Activated CD8-positive, alpha-beta T cell treated with anti-CD3 and anti-CD28 coated beads for 36 hours (primary cell): ENCODE data around the gene CDR2. TPM values are rescaled to one million over a fixed set of nuclear protein-coding genes. Genes with fewer than 3 reads are reported as not detected.

Source experiments
- ATAC-seq: fragments of 200-7000 bp; cut with Tn5 transposase; one replicate; pipeline ENCODE4 v1.10.0; 2021; ENCODE audit warnings: mild to moderate bottlenecking, moderate library complexity
- CTCF ChIA-PET: fragments of 350-600 bp; sonication (Branson Sonifier 250); formaldehyde crosslinking; loops from one replicate; lab custom pipeline; 2021; ENCODE audit warnings: antibody characterized with exemption; lab: Charles Lee
- POLR2A ChIA-PET: fragments of 350-600 bp; sonication (Branson Sonifier 250); formaldehyde crosslinking; loops from one replicate; lab custom pipeline; 2021; ENCODE audit warnings: antibody characterized with exemption; lab: Charles Lee
- DNase-seq: peaks from one replicate; pipeline ENCODE4 v3.0.0-alpha.2; 2020
- H3K27ac Mint-ChIP-seq: one replicate; pipeline ENCODE4 v1.8.0; 2021; ENCODE audit warnings: mild to moderate bottlenecking, mixed read lengths
- H3K27me3 Mint-ChIP-seq: one replicate; pipeline ENCODE4 v1.8.0; 2021; ENCODE audit warnings: mixed read lengths
- H3K36me3 Mint-ChIP-seq: one replicate; pipeline ENCODE4 v1.8.0; 2021; ENCODE audit warnings: low read depth, mixed read lengths
- H3K4me1 Mint-ChIP-seq: one replicate; pipeline ENCODE4 v1.8.0; 2021; ENCODE audit warnings: low read depth, mixed read lengths
- H3K4me3 Mint-ChIP-seq: one replicate; pipeline ENCODE4 v1.8.0; 2021; ENCODE audit warnings: mild to moderate bottlenecking, moderate library complexity, mixed read lengths
- H3K9me3 Mint-ChIP-seq: one replicate; pipeline ENCODE4 v1.8.0; 2021; ENCODE audit warnings: mixed read lengths
- intact Hi-C: fragments of 100-400 bp; cut with micrococcal nuclease; formaldehyde crosslinking; loops from one replicate; pipeline ENCODE4 v1.10.0; 2022
- total RNA-seq, 2 experiments: library from RNA; stranded (reverse); gene quantifications; one replicate each; pipeline ENCODE4 v1.2.3, GENCODE V29; 2021
- TF ChIP-seq, protein P1 (sequence below): fragments of 200-600 bp; IDR thresholded peaks from one replicate; pipeline ENCODE4 v1.8.0; 2022; ENCODE audit warnings: antibody characterized with exemption, mild to moderate bottlenecking

CDR2 gene
- total RNA-seq, 2 experiments from 2014 or later: 34.7 to 37.6 TPM

DNA sequence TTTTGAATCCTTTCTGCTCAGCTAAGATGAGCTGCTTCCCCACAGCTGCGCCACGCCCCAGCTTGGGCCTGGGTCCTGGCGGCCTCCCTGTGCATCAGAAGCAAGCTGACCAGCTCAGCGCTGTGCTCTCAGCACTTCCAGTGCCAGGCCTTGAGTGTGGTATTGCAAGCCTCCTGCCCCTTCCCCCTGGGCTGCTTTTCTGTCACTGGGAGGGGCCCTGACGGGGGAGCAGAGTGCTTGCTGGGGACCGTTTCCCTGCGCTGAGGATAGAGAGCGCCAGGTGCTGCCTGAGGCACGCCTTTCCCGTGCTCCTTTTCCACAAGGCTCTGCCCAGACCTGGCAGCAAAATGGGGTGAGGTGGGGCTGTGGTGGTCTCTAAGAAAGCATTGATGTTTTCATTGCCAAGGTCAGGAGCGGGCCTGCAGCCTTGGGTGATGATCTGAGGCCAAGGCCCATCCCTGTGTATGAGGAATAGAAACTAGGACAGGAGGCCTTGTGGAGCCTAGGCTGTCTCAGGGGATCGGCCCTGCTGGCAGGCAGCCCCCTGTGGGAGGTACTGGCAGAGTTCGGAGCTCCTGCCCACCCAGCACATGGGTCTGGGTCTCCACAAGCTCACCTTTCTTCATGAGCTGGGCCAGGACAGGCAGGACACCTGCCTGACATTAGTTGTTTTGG lies 47.5 kb downstream of the CDR2 start:
- Mint-ChIP-seq H3K27ac (no peak overlapping the region), H3K36me3 (peaks cover 45% of the 10 kb centered on the region), H3K27me3 (no peaks in the 10 kb centered on the region), H3K4me1 (no peaks in the 10 kb centered on the region), H3K4me3 (no peak overlapping the region), H3K9me3 (no peaks in the 10 kb centered on the region)
- intact Hi-C loops: no loop called here
- CTCF ChIA-PET: no interaction called here
- TF ChIP-seq, protein P1, sequence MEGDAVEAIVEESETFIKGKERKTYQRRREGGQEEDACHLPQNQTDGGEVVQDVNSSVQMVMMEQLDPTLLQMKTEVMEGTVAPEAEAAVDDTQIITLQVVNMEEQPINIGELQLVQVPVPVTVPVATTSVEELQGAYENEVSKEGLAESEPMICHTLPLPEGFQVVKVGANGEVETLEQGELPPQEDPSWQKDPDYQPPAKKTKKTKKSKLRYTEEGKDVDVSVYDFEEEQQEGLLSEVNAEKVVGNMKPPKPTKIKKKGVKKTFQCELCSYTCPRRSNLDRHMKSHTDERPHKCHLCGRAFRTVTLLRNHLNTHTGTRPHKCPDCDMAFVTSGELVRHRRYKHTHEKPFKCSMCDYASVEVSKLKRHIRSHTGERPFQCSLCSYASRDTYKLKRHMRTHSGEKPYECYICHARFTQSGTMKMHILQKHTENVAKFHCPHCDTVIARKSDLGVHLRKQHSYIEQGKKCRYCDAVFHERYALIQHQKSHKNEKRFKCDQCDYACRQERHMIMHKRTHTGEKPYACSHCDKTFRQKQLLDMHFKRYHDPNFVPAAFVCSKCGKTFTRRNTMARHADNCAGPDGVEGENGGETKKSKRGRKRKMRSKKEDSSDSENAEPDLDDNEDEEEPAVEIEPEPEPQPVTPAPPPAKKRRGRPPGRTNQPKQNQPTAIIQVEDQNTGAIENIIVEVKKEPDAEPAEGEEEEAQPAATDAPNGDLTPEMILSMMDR: no peak
- no peak for DNase-seq
- no peak for ATAC-seq
- POLR2A ChIA-PET: no interaction called here

DNA sequence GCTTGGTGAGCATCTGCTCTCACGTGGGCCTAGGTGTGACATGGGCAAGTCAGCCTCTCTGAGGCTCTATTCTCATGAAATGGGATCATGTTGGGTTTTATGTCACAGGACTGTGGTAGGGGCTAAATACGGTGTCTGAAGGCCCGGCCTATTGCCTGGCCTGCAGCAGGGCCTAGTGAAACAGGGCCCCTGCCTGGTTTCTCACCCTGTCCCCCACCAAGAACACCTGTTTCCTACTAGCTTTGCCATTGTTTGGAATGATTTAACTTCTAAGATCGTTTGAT lies 48.1 kb downstream of the CDR2 start:
- no peaks in the 10 kb centered on the region for H3K9me3 Mint-ChIP-seq
- ChIA-PET POLR2A (no interaction called here), CTCF (no interaction called here)
- DNase-seq (no peak), ATAC-seq (no peak)
- H3K27ac Mint-ChIP-seq: no peak overlapping the region
- H3K4me3 Mint-ChIP-seq: no peak overlapping the region
- peaks cover 40% of the 10 kb centered on the region for H3K36me3 Mint-ChIP-seq
- intact Hi-C loops: no loop called here
- H3K27me3 Mint-ChIP-seq: no peaks in the 10 kb centered on the region
- no peaks in the 10 kb centered on the region for H3K4me1 Mint-ChIP-seq
- TF ChIP-seq, protein P1: no peak

DNA sequence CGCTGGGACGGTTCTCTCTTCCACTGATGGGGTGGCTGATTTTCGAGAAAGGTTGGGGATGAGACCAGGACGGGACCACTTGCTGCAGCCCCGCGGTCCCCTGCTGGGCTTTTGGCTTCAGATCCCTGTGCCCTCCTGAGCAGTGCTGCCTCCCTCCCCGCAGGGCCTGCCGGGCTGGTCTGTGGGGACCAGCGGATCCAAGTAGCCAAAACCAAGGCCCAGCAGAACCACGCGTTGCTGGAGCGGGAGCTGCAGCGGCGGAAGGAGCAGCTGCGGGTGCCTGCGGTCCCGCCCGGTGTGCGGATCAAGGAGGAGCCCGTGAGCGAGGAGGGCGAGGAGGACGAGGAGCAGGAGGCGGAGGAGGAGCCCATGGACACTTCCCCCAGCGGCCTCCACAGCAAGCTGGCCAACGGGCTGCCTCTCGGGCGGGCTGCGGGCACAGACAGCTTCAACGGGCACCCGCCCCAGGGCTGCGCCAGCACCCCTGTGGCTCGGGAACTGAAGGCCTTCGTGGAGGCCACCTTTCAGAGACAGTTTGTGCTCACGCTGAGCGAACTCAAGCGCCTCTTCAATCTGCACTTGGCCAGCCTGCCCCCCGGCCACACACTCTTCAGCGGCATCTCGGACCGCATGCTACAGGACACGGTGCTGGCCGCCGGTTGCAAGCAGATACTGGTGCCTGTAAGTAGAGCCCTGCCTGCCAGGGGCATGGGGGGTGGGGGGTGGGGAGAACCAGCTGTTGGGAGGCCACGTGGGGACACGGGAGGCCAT lies 48.6 kb downstream of the CDR2 start:
- intact Hi-C loops: no loop called here
- TF ChIP-seq, protein P1: no peak
- peaks cover under 1% of the 10 kb centered on the region for H3K4me1 Mint-ChIP-seq
- ATAC-seq: no peak
- H3K9me3 Mint-ChIP-seq: no peaks in the 10 kb centered on the region
- CTCF ChIA-PET: no interaction called here
- peaks cover 43% of the 10 kb centered on the region for H3K36me3 Mint-ChIP-seq
- POLR2A ChIA-PET: no interaction called here
- H3K4me3 Mint-ChIP-seq: no peak overlapping the region
- no peak overlapping the region for H3K27ac Mint-ChIP-seq
- DNase-seq: no peak
- no peaks in the 10 kb centered on the region for H3K27me3 Mint-ChIP-seq

DNA sequence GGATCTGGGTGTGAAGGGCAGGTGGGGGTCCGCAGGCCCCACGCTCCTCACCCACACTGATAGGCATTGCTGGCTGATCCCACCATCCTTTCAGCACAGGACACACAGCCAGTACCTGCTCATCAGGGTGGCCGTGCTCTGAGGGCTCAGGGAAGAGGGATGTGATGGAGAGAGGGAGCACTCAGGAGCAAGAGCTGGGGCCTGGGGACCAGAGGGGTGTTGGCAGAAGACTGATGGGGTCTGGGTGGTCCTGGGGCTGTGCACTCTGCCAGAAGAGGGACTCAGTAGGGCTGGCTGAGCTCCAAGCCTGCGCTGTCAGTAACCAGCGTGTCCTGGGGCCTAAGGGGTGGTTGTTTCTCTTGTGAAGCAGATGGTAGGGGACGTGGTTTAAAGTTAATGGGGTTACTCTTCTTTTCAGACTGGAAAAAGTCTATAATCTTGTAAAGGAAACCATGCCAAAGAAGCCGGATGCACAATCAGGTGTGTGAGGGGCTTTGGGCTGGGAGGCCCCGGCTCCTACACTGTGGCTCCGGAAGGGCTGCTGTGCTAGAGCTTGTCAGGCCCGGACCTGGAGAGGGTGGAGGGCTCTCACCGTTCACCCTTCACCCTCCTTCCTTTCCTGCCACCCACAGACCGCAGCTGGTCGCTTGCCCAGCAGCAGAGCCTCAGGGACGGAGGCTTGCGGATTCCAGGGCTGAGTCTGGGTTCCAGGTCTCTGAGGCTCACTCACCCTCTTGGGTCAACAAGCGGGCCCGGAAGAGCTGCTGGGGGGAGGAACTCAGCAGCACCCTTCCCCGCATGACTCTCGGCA lies 49.4 kb downstream of the CDR2 start:
- peaks cover 3% of the 10 kb centered on the region for H3K4me1 Mint-ChIP-seq
- TF ChIP-seq, protein P1: no peak
- H3K36me3 Mint-ChIP-seq: peaks cover 40% of the 10 kb centered on the region
- intact Hi-C loops: no loop called here
- H3K9me3 Mint-ChIP-seq: no peaks in the 10 kb centered on the region
- no peaks in the 10 kb centered on the region for H3K27me3 Mint-ChIP-seq
- ChIA-PET CTCF (no interaction called here), POLR2A (interaction anchor here (1.0 kb wide), 2 partner anchors 10 to 12 kb away, joined by 4 read pairs; no protein-coding TSS in a partner anchor)
- DNase-seq (no peak), ATAC-seq (no peak)
- H3K27ac Mint-ChIP-seq: no peak overlapping the region
- no peak overlapping the region for H3K4me3 Mint-ChIP-seq
